H1 (cell line): ENCODE data around the gene ZC3H18. TPM values are rescaled to one million over a fixed set of nuclear protein-coding genes. Genes with fewer than 3 reads are reported as not detected.

Experiments
- CEBPB ChIP-seq: IDR thresholded peaks from 2 replicates; pipeline ENCODE4 v1.6.1; 2012; ENCODE audit warnings: low read depth, low read length
- polyA plus RNA-seq, 7 experiments: library from polyadenylated mRNA; depleted of rRNA in 3 of 7; stranded (reverse) in 5 of 7; unstranded in 2 of 7; fragments of >200 nt in 5 of 7; fragments of 200-250 nt in 2 of 7; gene quantifications; 1 replicate in 5 of 7; 2 replicates in 1 of 7; 4 replicates in 1 of 7; pipeline versions ENCODE4 v1.2.1 to v1.2.3, GENCODE V29; 2011 to 2013; ENCODE audit warnings: missing spikeins in 2 of 7, mixed read lengths in 2 of 7
- total RNA-seq: library from RNA; stranded (reverse); fragmentation: NEBNext Ultra II Directional; extraction: Animal tissue kit (Norgen Biotek cat#: 25700); gene quantifications from 2 replicates; pipeline ENCODE4 v1.2.1, GENCODE V29; 2021
- TF ChIP-seq, protein P1 (sequence below): fragments of 300-600 bp; sonication (generic); IDR thresholded peaks from 2 replicates; pipeline ENCODE4 v1.7.1; 2012; ENCODE audit warnings: low read length, moderate library complexity, mild to moderate bottlenecking, inconsistent platforms; ENCODE audit not compliant: insufficient replicate concordance

Gene ZC3H18
- total and polyA plus RNA-seq, 2 of the 8 experiments (the other 6 are each of a cell fraction or from before 2014, with no cell fraction given): 12.1 to 73.2 TPM

DNA sequence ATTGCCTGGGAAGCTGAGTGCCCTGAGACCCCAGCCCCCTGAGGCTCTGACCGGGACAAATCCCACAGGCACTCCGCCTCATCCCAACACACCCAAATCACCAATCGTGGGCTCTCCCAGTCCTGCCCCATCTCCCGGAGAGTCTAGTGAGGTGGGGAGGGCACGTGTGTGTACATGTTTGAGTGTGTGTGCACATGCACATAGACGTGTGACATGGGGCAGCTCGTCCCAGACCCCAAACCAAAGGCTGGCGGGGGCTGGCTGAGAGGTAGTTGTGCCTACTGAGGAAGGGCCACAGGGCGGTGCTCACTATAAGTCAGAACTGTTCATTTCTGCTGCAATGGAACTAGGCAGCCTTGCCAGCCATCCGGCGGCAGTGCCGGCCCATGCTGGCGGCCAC, 107.5 kb downstream of the ZC3H18 start (continued):
- TF ChIP-seq, protein P1, sequence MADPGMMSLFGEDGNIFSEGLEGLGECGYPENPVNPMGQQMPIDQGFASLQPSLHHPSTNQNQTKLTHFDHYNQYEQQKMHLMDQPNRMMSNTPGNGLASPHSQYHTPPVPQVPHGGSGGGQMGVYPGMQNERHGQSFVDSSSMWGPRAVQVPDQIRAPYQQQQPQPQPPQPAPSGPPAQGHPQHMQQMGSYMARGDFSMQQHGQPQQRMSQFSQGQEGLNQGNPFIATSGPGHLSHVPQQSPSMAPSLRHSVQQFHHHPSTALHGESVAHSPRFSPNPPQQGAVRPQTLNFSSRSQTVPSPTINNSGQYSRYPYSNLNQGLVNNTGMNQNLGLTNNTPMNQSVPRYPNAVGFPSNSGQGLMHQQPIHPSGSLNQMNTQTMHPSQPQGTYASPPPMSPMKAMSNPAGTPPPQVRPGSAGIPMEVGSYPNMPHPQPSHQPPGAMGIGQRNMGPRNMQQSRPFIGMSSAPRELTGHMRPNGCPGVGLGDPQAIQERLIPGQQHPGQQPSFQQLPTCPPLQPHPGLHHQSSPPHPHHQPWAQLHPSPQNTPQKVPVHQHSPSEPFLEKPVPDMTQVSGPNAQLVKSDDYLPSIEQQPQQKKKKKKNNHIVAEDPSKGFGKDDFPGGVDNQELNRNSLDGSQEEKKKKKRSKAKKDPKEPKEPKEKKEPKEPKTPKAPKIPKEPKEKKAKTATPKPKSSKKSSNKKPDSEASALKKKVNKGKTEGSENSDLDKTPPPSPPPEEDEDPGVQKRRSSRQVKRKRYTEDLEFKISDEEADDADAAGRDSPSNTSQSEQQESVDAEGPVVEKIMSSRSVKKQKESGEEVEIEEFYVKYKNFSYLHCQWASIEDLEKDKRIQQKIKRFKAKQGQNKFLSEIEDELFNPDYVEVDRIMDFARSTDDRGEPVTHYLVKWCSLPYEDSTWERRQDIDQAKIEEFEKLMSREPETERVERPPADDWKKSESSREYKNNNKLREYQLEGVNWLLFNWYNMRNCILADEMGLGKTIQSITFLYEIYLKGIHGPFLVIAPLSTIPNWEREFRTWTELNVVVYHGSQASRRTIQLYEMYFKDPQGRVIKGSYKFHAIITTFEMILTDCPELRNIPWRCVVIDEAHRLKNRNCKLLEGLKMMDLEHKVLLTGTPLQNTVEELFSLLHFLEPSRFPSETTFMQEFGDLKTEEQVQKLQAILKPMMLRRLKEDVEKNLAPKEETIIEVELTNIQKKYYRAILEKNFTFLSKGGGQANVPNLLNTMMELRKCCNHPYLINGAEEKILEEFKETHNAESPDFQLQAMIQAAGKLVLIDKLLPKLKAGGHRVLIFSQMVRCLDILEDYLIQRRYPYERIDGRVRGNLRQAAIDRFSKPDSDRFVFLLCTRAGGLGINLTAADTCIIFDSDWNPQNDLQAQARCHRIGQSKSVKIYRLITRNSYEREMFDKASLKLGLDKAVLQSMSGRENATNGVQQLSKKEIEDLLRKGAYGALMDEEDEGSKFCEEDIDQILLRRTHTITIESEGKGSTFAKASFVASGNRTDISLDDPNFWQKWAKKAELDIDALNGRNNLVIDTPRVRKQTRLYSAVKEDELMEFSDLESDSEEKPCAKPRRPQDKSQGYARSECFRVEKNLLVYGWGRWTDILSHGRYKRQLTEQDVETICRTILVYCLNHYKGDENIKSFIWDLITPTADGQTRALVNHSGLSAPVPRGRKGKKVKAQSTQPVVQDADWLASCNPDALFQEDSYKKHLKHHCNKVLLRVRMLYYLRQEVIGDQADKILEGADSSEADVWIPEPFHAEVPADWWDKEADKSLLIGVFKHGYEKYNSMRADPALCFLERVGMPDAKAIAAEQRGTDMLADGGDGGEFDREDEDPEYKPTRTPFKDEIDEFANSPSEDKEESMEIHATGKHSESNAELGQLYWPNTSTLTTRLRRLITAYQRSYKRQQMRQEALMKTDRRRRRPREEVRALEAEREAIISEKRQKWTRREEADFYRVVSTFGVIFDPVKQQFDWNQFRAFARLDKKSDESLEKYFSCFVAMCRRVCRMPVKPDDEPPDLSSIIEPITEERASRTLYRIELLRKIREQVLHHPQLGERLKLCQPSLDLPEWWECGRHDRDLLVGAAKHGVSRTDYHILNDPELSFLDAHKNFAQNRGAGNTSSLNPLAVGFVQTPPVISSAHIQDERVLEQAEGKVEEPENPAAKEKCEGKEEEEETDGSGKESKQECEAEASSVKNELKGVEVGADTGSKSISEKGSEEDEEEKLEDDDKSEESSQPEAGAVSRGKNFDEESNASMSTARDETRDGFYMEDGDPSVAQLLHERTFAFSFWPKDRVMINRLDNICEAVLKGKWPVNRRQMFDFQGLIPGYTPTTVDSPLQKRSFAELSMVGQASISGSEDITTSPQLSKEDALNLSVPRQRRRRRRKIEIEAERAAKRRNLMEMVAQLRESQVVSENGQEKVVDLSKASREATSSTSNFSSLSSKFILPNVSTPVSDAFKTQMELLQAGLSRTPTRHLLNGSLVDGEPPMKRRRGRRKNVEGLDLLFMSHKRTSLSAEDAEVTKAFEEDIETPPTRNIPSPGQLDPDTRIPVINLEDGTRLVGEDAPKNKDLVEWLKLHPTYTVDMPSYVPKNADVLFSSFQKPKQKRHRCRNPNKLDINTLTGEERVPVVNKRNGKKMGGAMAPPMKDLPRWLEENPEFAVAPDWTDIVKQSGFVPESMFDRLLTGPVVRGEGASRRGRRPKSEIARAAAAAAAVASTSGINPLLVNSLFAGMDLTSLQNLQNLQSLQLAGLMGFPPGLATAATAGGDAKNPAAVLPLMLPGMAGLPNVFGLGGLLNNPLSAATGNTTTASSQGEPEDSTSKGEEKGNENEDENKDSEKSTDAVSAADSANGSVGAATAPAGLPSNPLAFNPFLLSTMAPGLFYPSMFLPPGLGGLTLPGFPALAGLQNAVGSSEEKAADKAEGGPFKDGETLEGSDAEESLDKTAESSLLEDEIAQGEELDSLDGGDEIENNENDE: no peak
- TF ChIP-seq CEBPB: no peak
